NOMO-1 (cell line): ENCODE results near the gene TUBB4A.
"Not testable (repeated sequence)": the region's sequence is repeated elsewhere in the genome, so short reads cannot be mapped to it uniquely, and the experiment has no call there.

ENCODE experiments used
- DNase-seq, 2 experiments: peaks; one replicate each; lab custom pipeline; 2025; ENCODE audit not compliant: unreplicated experiment in 2 of 2; lab: John Stamatoyannopoulos, UW

The TUBB4A gene

DNA sequence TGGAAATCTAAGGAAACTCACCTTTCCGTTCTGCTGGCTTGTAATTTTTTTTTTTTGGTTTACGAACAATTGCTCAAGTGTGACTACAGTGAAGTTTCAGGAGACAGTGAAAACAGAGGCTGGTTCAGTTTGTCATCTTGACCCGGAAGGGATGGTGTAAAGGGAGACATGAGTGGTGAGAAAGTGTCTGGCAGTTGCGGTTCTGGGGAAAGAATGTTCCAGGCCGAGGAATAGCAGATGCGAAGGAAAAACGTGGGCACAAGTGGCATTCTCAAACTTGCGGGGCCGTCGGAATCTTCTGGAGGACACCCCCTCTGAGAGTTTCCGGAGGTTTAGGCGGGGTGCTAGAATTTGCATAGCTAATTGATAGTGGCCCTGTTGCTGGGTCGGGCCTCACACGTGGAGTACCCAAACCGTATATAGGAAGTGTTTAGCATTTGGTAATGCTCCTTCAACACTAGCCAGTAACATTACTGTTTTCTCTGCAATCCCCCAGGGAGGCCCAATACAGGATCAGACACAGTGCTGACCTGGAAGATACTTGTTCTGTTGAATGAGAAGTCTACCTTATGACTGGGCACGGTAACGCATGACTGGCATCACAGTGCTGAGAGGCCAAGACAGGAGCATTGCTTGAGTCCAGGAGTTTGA is 25.9 kb upstream of the TUBB4A start:
- DNase-seq, result peak; percentile 85 to 86

GRCh38 chr19:6524311-6524710 is 22.2 kb upstream of the TUBB4A start:
- no peak for DNase-seq

- DNase-seq, result no peak
Observed at GRCh38 chr19:6522712-6523111, 20.6 kb upstream of the TUBB4A start.

DNA sequence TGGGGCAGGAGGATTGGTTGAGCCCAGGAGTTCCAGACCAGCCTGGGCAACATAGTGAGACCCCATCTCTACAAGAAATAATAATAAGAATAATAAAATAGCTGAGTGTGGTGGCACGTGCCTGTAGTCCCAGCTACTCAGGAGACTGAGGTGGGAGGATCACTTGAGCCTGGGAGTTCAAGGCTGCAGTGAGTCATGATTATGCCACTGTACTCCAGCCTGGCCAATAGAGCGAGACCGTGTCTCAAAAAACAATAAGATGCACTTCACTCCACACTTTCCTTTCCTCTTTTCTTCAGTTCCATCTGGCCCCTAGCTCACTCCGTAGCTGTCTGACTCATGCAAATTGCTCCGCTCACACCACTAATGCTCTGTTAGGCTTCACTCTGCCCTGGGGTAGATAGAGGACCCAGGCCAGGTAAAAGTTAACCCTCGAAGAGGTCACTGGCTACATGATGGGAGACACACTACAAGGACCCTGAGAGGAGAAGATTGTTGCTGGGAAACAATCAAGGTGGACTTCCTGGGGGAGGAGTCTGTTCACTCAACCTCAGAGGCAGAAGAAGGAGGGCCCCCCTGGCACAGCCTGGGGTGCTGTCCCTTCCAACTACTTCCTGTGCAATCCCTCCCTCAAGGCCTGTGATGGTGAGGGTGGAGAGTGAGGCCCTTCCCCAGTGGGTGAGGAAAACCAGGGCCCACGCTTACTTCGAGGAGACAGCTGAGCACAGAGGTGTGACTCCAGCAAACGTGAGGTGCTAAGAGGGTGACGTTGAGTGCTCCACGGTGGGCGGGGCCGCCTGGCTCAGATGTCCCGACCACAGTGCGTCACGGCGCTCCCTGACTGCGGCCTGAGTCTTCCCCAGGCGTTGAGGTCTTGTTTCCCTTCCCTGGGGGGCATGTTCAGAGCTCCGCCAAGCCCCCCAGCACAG is 19.9 kb upstream of the TUBB4A start:
- DNase-seq, result peak; percentile 89 to 97

- peak in 1 of 2 experiments; percentile 9 for DNase-seq
Observed at GRCh38 chr19:6519289-6519688, 17.2 kb upstream of the TUBB4A start.

DNA sequence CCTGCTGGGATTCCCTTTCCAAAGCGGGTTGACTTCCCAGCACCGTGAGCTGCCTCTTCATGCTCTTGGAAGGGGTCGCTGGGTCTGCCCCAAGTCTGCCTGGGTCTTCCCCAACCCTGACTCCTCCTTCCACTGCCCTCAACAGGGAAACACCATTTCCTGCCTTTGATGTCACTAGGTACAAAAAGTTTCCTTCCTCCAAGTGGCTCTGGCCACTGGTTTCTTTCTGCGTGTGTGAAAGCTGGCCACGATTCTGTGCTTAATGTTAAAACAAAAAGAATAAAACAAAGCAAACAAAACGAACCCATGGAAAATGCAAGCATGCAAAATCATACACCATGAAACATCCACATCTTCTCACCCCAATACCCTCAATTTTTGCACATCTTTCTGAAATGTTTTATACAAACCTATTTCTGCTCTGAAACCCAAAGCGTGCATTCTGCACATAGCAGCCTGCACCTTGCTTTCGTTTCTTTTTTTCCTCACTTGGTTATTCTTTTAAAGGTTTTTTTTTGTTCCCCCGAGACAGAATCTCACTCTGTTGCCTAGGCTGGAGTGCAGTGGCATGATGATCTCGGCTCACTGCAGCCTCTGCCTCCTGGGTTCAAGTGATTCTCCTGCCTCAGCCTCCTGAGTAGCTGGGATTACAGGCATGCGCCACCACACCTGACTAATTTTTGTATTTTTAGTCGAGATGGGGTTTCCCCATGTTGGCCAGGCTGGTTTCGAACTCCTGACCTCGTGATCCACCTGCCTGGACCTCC is 16.2 kb upstream of the TUBB4A start:
- peak; percentile 37 to 64 for DNase-seq

- DNase-seq, result peak; percentile 82 to 84
Observed at GRCh38 chr19:6516659-6517291, 14.7 kb upstream of the TUBB4A start.

DNA sequence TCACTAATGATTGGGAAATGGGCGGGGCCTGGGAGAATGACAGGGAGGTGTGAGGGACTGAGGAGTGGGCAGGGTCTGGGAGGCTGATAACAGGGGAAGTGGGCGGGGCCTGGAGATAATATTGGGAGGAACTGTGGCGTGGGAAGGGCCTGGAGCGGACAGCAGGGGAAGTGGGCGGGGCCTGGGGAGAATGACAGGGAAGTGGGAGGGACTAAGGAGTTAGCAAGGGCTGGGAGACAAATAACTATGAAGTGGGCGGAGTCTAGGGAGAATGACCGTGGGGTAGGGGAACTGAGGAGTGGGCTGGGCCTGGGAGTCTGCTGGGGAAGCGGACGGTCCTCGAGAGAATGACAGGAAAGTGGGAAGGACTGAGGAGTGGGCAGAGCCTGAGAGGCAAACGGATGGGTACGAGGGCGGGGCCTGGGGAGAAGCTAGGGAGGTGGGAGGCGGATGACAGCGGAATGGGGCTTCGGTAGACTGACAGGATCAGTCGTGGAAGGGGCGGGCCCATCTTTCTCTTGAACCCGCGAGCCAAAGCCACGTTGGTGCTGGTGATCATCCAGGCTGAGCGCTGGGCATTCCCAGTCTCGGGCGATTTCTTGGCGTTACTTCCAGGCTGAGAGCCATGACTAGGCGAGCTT is 14.0 kb upstream of the TUBB4A start:
- DNase-seq, result peak; percentile 88 to 99

- DNase-seq, result no peak
Observed at GRCh38 chr19:6514926-6515544, 12.9 kb upstream of the TUBB4A start.

GRCh38 chr19:6514089-6514488 is 12.0 kb upstream of the TUBB4A start:
- DNase-seq, result no peak

DNA sequence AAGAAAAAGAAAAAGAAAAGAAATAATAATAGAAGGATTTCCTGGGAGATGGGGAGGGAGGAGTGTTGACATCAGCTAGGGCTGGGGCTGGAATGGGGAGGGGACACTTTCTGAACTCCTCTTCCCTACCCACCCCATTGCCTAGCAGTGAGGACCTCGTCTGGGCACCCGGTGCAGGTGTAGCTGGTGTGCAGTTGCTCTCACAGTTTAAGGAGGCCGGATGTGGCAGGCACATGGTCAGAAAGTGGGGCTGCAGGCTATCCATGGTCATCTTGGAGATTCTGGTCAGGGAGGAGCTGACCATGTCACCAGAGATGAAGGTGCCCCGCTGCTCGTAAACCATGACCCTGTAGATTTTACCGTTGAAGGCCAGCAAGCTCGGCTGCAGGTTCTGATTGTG is 8.5 kb upstream of the TUBB4A start:
- DNase-seq, result no peak

DNA sequence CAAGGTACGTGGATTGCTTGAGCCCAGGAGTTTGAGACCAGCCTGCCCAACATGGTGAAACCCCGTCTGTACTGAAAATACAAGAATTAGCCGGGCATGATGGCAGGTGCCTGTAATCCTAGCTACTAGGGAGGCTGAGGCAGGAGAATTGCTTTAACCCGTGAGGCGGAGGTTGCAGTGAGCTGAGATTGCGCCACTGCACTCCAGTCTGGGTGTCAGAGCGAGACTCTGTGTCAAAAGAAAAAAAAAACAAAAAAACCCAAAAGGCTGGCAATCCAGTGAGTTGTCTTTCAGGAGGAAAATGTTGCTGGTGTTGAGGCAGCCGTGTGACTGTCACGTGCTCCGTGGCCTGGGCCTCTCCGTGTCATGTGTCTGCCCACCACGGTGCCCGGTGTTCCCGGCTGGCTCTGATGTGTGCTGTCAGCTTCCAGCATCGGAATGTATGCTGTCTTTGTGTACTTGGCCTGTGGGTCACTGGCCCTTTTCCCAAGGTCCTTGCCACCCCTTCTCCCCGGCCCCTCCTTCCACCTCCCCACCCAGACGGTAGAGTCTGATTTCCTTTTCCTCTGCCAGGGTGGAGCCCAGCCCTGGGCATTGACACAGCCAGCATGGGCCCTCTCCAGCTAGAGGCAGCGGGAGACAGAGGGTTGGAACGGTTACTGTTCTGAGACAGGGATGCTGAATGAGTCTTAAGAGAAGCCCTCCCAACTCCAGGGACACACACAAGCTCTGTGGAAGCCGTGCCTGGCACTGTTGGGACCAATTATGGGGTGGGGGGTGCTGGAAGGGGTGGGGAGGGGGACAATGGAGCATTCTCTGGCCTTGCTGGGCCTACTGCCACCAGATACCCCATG is 7.2 kb upstream of the TUBB4A start:
- no peak for DNase-seq

DNA sequence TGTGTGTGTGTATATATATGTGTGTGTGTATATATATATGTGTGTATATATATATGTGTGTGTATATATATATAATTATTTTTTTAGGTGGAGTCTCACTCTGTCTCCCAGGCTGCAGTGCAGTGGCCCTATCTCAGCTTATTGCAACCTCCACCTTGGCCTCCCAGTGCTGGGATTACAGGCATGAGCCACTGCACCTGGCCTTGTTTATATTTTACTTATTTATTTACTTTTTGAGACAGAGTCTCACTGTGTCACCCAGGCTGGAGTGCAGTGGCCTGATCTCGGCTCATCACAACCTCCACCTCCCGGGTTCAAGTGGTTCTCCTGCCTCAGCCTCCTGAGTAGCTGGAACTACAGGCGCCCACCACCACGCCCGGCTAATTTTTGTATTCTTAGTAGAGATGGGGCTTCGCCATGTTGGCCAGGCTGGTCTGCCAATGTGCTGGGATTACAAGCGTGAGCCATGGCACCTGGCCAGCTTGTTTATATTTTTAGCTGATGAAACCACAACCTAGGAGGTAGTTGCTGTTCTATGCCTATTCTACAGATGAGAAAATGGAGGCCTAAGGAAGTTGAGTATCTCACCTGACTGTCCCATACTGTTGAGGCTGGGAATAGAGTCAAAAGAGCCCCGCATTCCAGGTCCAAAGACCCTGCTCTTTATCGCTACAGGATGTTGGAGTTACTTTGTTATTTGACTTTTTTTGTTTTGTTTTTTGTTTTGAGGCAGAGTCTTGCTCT is 6.1 kb upstream of the TUBB4A start:
- DNase-seq, result not testable (repeated sequence)

GRCh38 chr19:6503407-6504201 is 1.5 kb upstream of the TUBB4A start:
- DNase-seq, result no peak

DNA sequence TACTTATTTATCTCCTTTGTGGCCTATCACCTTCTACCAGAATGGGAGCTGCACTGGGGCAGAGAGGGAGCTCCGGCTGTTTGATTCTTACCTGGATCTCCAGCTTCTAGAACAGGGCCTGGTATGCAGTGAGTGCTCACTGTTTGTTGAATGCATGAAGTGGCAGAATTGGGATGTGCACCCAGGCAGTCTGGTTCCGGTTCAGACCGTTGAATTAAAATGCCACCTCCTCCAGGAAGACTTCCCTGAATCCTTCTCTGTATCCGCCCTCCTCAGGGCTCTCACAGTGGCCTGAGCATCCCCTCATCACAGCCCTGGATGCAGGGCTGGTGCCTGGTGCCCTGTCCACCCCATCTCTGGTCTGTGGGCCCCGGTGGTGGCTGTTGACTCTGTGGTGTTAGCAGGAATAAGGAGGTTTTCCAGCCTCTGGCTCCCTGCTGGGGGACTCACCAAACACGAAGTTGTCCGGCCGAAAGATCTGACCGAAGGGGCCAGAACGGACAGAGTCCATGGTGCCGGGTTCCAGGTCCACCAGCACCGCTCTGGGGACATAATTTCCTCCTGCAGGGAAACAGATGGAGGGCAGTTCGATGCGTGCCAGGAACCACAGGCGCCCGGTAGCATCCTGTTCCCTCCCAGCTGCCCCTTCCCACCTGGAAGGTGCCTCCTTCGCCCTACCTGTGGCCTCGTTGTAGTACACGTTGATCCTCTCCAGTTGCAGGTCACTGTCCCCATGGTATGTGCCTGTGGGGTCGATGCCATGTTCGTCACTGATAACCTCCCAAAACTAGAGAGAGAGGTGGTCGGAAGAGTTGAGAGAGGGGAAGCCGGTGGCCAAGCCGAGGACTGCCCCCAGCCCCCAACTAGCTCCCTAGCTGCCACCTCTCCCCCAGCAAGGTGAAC is 1.0 kb downstream of the TUBB4A start:
- no peak for DNase-seq

- DNase-seq, result no peak
Observed at GRCh38 chr19:6499052-6499790, 2.9 kb downstream of the TUBB4A start.
